Putamen (tissue), 1 donor: ENCODE measurements around the gene TBX10.
"Not testable (repeated sequence)": the region's sequence is repeated elsewhere in the genome, so short reads cannot be mapped to it uniquely, and the experiment has no call there.

ENCODE experiments used
- DNase-seq: peaks from one replicate; pipeline ENCODE4 v3.0.0-alpha.2; 2016; ENCODE audit warnings: low spot score

Gene TBX10

DNA sequence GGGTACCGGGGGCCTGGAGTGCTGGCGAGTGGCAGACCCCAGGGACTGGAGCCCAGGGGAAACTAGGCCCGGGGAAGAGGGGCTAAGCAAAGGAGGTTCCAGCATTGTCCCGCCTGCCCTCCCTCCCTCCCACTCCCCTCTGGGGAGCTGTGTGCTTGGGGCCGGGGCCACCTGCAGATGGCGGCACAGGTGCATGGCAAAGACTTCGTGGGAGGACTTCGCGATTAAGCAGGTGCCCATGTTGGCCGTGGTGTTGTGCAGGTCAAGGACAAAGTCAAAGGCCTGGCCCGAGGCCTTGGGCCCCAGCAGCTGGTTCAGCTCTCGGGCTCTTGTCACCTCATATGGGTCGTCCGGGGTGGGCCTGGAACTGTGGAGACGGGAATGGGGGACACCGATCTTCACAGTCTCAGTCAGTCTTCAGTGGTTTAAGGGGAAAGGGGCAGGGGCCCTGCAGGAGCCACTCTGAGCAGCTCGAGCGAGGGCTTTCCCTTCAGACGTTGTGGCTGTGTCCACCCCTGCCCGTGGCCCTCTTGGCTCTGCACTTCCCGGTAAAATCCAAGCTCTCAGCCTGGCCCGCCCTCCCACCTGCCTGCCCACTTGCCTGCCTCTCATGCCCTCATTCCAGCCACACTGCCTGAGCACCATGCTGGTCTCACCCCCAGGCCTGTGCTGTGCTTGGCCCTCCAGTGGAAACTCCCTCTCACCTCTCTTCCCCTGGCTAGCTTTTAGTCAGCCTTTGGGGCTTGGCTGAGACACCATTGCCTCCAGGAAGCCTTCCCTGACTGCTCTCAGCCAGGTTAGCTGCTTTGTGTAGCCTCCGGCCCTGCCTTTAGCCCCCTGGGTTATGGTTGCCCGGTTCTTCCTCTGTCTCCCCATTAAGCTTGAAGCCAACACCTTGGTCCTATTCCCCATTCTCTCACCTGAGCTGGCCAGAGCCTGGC lies 6.2 kb upstream of the TBX10 start:
- no peak for DNase-seq

DNA sequence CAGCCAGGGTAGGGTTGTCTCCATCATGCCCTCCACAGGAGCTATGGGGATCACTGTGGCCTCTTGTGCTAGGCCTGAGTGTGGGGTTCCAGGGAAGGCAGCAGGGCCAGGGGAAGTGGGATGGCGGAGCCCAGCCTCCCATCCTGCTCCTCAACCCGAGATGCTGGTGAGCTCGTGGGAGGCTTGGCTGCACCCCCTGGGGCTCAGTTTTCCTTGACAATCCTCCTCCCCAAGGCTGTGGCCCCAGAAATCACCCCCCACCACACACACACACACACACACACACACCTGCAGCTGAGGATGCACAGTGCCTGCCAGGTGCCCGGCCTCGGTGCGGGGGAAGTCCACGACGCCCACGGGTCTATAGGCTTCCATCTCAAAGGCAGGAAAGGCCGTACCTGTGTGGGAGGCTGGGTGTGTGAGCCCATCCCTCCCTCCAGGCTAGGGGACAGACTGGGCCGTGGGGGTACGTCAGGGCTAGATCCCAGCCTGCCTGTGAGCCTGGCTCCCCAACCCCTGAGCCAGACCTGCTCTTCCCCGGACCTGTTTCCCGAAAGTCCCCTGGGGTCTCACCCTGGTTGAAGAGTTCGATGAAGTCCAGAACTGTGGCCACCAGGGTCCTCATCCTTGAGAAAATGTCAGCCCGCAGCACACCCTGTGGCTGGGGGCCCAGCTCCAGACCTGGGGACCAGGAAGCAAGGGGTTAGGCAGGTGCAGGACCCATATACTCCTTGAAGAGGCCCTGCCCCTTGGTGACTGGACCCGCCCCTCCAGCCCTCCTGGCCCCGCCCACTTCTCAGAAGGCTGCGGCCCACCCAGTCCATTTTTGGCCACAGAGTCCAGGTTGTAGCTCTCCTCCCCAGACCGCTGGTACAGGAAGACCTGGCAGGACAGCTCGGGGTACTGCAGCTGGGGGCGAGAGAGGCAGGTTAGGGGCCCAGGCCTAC lies 5.2 kb upstream of the TBX10 start:
- no peak for DNase-seq

DNA sequence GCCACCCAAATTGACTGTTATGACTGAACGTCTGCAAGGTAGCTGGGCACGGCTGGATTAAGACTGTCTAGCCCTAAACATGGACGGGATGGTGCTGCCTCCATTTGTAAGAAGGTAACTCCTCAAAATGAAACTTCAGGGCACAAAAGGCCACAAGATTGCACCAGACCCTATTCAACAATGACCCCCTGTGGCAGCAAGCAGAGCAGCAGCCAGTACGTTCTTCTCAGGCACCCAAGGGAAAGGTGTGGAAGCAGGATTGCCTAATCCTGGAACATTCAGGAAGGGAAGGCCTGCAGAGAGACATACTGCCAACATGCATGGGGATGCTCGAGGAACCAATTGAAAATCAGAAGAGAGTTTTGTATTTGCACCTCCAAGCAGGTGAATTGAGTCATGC lies 4.5 kb upstream of the TBX10 start:
- DNase-seq = no peak

DNA sequence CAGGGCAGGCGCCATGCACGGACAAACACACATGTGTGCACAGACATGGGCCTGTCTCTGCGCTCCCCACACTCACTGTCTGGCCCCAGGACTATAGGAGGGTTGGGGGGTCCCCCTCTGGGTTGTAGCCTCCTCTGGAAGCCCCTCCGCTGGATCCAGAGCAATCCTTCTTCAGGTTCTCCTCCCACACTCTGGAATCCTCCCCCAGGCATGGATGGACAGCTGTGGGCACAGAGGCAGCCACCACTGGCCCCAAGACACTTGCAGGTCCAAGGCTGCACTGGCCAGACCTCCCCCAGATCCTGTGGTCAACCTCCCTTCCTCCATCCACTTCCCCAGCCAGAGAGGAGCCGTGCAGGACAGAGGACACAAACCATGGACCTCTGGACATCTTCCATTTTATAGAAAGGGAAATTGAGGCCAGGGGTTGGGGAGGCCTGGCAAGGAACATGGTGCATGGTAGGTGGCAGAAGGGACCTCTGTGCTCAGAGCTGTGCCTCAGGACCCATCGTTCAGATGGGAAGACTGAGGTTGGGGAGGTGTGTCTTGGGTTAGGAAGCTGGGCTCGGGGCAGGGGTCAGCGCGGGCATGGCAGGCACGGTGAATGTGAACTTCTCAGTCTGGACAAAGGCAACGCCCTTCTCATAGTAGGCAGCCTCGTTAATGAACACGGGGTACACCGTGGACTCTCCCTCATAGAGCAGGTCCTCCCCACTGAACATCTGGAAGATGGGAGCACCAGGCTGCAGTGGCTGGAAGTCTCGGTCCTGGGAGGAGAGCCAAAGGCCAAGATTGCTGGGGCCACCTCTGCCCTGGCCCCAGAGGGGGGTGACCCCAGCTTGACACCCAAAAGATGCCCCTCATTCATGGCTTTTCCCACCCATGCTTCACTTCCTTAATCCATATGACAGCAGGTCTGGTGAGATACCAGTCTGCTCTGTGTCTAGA lies 2.9 kb upstream of the TBX10 start:
- DNase-seq = no peak

DNA sequence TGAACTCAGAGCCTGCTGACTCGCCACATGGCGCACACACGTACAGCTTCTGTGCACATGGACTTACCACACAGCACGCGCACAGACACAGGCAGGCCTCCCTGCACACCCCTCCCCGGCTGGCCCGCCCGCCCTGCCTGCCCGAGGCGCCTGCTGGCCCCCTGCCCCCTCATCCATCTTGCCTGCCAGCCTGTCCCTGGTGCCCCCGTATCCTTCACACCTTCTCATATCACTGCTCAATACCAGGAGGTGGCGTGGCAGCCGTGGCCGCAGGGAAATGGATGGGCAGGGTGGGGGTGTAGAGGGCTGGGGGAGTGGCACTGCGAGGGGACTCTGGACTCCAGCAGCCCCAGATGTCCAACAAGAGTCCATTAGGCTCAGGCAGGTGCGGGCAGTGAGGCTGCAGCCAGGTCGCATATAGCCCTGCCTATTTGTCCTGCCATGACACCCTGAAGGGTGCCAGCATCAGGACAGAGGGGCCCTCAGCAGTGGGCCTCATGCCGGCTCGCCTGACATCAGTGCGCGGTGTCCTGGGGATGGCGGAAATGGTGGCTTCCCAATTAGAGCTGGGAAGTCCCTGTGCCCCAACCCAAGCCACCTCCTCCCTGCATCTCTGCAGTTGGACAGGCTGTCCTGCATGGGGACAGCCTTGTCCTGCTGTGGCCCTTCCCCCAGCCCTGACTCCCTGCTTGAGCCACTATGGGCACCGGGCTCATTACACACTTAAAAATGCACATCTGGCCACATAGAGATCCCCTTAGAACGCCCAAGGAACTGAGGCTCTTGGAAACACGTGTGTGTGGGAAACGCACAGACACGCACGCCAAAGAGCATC lies 2.0 kb upstream of the TBX10 start:
- no peak for DNase-seq

DNA sequence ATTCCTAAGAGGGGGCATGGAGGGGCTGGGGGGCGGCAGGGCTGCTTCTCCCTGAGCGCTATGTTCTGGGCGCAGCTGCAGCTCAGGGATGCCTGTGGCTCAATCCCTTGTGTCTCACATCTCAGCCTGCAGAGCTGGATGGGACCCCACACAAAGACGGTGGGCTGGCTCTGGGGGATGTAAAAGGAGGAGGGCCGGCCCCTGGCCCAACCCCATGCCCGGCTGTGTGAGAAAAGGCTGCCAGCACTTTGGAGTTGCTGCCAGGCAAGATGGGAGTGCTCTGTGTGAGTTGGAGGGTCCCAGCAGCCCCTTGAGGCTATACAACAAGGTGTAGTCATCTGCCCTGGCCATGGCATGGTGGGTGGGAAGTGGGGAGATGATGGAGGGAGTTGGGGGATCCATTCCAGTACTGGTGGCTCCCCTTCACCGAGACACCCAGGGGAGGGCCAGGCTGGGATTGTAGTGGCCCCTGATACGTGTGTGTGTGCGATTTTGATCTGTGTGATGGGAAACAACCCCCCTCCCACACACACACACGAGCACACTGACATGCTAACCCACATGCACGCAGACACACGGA lies 1.3 kb upstream of the TBX10 start:
- no peak for DNase-seq

DNA sequence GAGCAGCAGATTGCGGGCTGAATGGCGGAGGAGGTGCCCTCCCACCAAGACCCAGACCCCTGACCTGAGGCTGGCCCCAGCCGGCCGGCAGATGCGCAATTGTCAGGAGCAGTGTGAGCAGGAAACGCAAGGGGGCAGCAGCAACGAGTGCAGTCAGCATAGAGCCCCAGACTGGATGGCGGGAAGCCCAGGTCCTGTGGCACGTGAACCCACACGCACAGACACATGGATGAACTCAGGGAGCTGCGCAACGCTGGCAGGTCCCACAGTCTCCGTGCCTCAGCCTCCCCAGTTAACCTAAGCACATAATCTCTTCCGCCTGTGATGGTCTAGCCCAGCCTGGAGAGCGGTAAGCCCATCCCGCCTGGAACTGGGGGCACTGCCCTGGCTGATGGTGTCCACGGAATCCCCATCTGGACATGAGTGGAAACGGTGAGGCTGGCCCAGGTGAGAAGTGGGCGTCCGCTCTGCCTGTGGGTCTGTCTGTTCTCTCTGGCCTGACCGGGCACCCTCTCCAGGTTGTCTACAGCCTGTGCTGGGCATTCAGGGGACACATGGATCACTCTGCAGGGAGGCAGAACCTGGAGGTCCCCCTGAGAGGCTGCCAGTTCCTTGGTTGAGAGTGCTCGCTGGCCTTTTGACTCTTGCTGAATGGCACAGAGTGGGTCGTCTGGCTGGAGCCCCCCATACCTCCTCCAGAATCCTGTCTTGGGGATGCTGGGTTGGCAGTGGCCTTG lies 626 bp upstream of the TBX10 start:
- DNase-seq = no peak

DNA sequence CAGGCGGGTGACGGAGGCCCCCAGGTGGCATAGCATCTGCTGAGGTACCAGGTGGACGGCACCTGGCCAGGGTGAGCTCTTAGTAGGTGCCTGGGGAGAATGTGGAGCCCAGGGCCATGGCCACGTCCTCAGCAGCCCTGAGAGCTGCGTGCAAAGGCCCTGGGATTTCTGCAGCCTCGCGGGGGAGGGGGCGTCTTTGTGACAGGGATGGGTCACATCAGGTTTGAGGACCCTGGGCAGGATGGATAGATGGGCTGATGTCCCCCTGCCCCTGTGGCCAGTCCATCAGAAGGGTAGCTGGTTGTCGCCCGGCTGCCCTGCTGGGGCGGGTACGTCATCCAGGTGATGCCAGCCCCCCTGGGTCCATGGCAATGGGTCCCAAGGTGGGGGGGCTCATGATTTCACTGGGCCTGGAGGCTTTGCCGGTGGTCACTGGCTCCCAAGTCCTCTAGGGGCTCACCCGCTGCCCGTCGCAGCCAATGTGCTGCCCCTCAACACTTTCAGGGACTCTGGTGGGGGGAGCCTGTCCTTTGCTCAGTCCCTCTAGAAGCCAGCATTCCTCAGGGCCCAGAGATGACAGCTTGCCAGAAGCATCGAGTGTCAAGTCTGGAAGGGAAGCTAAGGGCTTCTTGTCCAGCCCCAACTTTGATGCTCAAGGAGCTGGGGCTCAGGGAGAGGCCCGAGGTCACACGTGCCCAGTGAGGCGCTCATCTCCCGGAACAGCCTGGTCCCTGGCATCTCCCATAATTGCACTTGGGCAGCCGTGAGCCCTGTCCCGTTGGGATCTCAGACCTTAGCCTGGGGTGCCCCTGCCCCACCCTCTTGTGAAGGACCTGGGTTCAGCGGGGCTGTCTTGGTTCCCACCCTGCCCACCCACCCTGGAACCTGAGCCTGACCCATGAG lies 777 bp downstream of the TBX10 start:
- DNase-seq = no peak

DNA sequence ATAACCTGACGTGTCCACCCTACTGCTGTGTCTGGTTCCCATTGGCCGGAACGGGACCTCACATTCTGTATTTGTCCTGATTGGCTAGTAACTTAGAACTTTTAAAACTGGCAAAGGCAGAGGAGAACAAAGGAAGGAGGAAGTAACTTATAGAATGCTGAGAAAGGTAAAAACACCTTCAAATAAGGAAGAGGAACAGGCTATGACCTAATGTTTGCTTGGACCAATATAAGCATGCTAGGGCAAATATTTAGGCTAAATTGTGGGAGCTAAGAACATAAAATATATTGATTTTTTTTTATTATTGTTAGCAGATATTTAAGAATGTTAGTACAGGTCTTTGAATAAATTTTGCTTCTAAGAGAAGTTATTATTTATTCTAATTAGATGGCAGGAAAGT lies 2.1 kb downstream of the TBX10 start:
- DNase-seq = not testable (repeated sequence)

DNA sequence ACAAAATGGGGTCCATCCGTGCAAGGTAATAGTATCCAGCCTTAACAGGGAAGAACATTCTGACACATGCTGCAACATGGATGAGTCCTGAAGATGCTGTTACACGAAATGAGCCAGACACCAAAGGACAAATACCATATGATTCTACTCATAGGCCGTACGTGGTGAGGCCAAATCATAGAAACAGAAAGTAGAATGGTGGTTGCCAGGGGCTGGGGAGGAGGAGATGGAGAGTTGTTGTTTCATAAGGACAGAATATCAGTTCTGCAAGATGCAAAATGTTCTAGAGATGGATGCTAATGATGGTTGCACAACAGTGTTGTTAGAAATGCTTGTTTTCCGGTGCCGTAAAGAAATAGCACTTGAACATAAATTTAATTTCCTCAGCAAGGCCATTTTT lies 2.6 kb downstream of the TBX10 start:
- no peak for DNase-seq

DNA sequence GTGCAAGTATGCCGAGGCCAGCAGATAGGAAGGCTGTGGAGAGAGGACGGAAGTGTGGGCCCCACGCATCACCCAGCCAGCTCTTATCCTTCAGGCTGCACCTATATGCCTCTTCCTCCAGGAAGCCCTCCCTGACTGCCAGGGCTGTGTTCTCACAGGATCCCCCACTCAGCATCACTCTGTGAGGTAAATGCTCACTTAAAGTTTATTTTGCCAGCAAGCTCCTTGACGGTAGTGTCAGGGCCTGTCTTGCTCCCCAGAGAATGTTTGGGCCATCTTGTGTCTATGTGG lies 4.4 kb downstream of the TBX10 start:
- no peak for DNase-seq

DNA sequence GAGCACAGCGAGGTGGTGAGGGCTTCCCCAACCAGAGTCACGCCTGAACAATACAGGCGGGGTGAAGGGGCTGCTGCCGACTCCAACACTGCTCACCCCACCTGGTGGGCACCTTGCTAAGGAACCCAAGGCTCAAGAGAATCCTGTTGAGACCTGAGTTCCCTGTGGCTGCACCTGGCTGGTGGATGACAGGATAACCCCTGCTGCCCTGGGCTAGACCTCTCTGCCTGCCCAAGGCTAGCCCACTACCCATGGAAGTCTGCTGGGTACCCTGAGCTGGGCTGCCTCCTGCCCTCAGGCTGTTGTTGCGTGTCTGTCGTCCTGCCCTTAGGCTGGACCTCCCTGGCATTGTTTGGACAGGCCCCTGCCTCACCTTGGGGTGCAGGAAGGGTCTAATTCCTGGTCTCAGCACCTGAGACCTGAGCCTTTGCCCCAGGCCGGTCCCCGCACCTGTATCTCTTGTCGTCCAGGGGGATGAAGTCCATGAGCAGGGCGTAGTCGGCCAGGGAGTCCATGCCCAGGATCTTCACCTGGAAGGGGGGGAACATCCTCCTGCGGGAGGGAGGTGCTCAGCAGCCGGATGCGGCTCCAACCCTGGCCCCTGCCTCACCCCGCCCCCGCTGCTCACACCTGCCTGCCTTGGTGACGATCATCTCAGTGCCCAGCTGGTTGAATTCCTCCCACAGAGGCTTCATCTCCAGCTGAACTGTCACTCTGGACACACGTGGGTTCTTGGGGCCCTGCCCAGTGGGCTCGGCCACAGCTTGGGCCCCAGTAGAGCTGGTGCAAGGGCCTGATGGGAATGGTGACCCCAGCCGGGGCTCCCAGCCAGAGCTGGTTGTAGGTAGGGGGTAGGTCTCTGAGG lies 5.0 kb downstream of the TBX10 start:
- DNase-seq = no peak

DNA sequence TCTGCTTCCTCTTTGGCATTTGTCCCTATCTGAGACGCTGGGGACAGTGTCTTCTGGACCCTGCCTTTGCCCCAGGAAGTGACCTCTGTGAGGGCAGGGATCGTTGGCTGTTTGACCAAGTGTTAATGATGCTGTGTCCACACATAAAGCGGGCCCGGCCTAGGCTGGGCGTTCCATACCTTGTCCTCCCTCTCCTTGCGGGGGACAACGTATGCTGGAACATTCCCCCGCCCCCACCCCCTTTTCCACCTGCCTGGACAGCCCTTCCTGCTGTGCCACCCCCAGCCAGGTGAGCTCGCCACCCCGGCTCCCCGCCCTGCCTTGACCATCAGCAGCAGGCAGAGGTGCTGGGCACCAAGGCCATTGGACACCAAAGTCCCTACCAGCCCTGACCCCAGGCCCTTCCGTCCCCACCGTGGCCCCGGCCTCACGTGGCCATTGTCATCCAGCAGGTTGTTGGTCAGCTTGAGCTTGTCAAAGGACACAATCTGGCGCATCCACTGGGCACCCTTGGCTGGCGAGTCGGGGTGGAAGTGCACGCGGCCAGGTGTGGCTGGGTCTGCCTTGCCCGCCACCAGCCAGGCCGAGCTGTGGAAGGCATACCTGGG lies 5.7 kb downstream of the TBX10 start:
- DNase-seq = no peak

DNA sequence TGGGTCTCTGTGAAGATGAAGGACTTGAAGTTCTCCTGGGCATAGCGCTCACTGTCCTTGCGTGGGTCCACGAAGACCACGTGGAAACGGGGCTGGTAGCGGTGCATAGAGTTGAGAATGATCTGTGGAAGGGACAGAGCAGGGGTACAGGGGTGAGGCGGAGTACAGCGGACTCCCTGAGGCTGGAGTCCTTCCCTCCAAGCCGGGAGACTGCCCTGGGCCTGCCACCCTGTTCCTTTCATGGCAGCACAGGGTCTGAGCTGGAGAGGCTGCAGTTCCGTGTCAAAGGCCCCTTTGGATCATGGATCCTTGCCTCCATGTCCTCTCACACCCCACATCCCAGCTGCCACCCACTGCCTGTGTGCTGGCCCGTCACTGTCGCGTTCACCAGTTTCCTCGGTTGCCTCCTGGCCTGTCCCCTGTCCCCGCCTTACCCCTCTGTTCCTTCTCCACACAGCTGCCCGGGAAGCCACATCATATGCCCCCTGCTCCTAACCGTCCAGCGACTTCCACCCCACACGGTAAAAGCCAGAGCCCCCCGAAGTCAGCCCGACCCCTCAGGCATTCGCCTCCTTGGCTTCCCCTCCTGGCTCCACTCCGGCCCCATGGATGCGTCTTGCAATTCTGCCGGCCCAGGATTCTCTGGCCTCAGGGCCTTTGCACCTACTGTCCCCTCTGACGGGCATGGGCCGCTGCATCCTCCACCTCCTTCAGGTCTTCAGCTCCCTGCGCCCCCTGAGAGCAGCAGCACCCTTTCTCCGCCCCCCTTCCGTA lies 6.4 kb downstream of the TBX10 start:
- DNase-seq = no peak

DNA sequence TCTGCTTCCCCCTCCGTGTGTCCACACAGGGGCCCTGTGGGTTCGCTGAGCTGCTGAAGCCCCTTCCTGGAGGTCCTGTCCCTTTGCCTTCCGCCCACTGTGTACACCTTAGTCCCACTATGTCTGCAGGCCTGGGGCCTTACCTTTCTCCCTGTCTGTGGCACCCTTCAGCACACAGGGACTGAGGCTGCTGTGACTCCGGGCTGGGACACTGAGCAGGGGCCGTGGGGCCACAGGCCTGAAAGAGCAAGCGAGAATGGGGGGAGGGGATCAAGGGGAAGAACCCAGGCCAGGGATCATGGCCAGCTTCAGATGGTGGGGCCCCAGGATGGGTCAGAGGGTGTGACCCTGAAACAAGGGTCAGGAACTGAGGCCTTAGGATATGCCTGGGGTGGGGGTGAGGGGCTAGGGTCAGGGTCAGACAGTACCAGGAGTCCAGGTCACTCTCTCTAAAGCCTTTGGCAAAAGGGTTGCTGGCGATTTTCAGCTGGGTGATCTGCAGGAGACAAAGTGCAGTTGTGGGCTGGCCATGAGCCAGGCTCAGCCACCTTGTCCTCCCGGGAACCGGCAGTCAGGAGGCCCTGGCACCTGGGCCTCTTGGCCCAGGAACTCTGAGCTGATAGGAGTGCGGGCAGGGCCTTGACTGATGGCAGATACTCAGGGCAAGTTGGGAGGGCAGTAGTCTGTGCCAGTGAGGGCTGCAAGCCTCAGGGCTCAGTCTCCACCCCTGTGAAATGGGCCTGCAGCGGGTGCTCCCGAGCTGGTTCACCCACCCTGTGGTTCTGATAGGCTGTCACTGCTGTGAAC lies 7.2 kb downstream of the TBX10 start:
- no peak for DNase-seq

DNA sequence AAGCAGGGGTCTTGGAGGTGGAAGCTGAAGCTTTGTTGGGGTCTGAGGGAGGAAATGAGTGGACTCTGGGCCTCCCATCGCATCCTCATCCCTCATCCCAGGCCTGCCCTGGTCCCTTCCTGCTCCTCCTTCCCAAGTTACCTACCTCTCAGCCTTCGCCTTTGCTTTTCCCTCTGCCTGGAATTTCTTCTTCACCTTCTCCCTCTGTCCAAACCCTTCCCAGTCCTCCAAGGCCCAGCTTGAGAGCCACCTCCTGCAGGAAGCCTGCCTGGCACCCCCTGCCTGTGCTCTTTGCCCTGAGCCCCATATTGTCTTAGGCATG lies 7.7 kb downstream of the TBX10 start:
- DNase-seq = no peak
